ENCODE data around the gene RPRD1A. TPM values are rescaled to one million over a fixed set of nuclear protein-coding genes. Genes with fewer than 3 reads are reported as not detected.

RPRD1A gene
- total RNA-seq: 47.4 and 56.2 TPM in 2 replicates

GRCh38 chr18:36067055-36067957 lies at the start of gene RPRD1A:
Gene RPRD1A (minus strand): TSS chr18:36067559. CDS start chr18:36067404, 155 bp downstream.

GRCh38 chr18:35972197-35973000 lies 95.0 kb downstream of the RPRD1A start, which contains the start of gene RMP24:
Gene RMP24 (plus strand): TSS chr18:35972679.

Other genes starting within 250 kb of the RPRD1A start
- 19.6 and 23.4 TPM in 2 replicates for gene SLC39A6, start 61.8 kb upstream of the RPRD1A start, total RNA-seq
- gene ELP2, start 62.3 kb upstream of the RPRD1A start, total RNA-seq: 69.1 and 78.1 TPM in 2 replicates
- 0.48 and 0.65 TPM in 2 replicates for gene MOCOS, start 119.9 kb upstream of the RPRD1A start, total RNA-seq
- gene FHOD3, start 230.2 kb upstream of the RPRD1A start, total RNA-seq: under 0.01 and 0.33 TPM in 2 replicates